ENCODE measurements around the gene QRFP. TPM values are rescaled to one million over a fixed set of nuclear protein-coding genes. Genes with fewer than 3 reads are reported as not detected.

Gene QRFP
- total RNA-seq, 1 experiment from 2014 or later = not detected

- Histone ChIP-seq H4K91ac (ENCODE audit: insufficient read length, low read depth, low read length) (no peak overlapping the region), H3K23ac (ENCODE audit: insufficient read length, low read depth, low read length) (no peak overlapping the region), H3K23me2 (ENCODE audit: insufficient read length, low read depth, low read length, poor library complexity, severe bottlenecking) (peaks cover 14% of the 10 kb centered on the region), H2BK5ac (ENCODE audit: insufficient read length, low read length) (no peak overlapping the region), H3K79me2 (ENCODE audit: insufficient read depth, low read length) (no peaks in the 10 kb centered on the region), H3K56ac (ENCODE audit: insufficient read length, low read depth, low read length) (no peak overlapping the region), H2BK15ac (ENCODE audit: low read depth, low read length) (no peak overlapping the region), H2BK12ac (ENCODE audit: insufficient read length, low read depth, low read length) (no peak overlapping the region), H3K4ac (ENCODE audit: low read depth, low read length) (no peak overlapping the region), H3K18ac (ENCODE audit: insufficient read length, low read depth, low read length) (no peak overlapping the region), H2AFZ (ENCODE audit: low read length) (no peak overlapping the region), H3K27ac (ENCODE audit: insufficient read length, low read depth, low read length) (no peak overlapping the region), H2AK5ac (ENCODE audit: insufficient read length, low read length) (no peak overlapping the region), H4K20me1 (ENCODE audit: control insufficient read depth, insufficient read depth, insufficient read length) (no peaks in the 10 kb centered on the region), H3K9me3 (ENCODE audit: control insufficient read depth, low read depth, low read length) (no peaks in the 10 kb centered on the region), H4K5ac (ENCODE audit: insufficient read length, low read depth, low read length) (no peak overlapping the region), H3K4me1 (ENCODE audit: insufficient read depth, low read length) (peaks cover 2% of the 10 kb centered on the region; the same call in 1 of the 2 replicates), H4K8ac (replicated peaks; ENCODE audit: insufficient read length, low read depth, low read length) (no peak overlapping the region), H2BK20ac (ENCODE audit: low read depth, low read length, poor library complexity, severe bottlenecking) (no peak overlapping the region), H2BK120ac (ENCODE audit: low read depth, low read length, poor library complexity, severe bottlenecking) (no peak overlapping the region), H3K9ac (ENCODE audit: extremely low read depth, insufficient read length, low read length) (no peak overlapping the region), H3K79me1 (ENCODE audit: insufficient read depth, low read depth, low read length, poor library complexity, severe bottlenecking) (no peaks in the 10 kb centered on the region), H3K27me3 (ENCODE audit: insufficient read depth, low read length) (peaks cover 11% of the 10 kb centered on the region; the same call in 1 of the 2 replicates), H3K4me2 (ENCODE audit: insufficient read depth, insufficient read length, low read length) (no peak overlapping the region), H3K14ac (ENCODE audit: insufficient read depth, low read length) (no peak overlapping the region), H3T11ph (ENCODE audit: low read length) (no peak overlapping the region)
- Mint-ChIP-seq H3K36me3 (ENCODE audit: insufficient read depth in 1 of 3, low read depth in 3 of 3) (0 out of 7 replicates have a peak, but pooled peaks cover 0 to 1% (median 0%) of the 10 kb centered on the region in 3 experiments), H3K9me3 (no peaks in the 10 kb centered on the region; a peak in 1 of 5 replicates), H3K4me1 (peaks cover 47 to 58% of the 10 kb centered on the region in 2 experiments), H3K27me3 (ENCODE audit: low read depth) (peaks cover 39% of the 10 kb centered on the region), H3K4me3 (peak overlapping the region in 1 of 2 experiments; percentile 36; a peak in 1 of 5 replicates), H3K27ac (peak overlapping the region in 2 of 3 experiments; percentile 14 to 63; a peak in 3 of 7 replicates)
- no peak for DNase-seq
- WGBS (ENCODE audit: extremely low coverage, insufficient read length, low lambda C conversion rate) = no CpG with 5 or more reads among the region's 13 CpGs
- TF ChIP-seq, protein P1, sequence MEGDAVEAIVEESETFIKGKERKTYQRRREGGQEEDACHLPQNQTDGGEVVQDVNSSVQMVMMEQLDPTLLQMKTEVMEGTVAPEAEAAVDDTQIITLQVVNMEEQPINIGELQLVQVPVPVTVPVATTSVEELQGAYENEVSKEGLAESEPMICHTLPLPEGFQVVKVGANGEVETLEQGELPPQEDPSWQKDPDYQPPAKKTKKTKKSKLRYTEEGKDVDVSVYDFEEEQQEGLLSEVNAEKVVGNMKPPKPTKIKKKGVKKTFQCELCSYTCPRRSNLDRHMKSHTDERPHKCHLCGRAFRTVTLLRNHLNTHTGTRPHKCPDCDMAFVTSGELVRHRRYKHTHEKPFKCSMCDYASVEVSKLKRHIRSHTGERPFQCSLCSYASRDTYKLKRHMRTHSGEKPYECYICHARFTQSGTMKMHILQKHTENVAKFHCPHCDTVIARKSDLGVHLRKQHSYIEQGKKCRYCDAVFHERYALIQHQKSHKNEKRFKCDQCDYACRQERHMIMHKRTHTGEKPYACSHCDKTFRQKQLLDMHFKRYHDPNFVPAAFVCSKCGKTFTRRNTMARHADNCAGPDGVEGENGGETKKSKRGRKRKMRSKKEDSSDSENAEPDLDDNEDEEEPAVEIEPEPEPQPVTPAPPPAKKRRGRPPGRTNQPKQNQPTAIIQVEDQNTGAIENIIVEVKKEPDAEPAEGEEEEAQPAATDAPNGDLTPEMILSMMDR (conservative IDR thresholded peaks at IDR 0.05) = no peak
Measured at GRCh38 chr9:130935648-130936271, 39.1 kb upstream of the QRFP start.
